NCI-H510A (cell line): ENCODE measurements around the gene NCBP2.
A peak's percentile ranks its signal among the peaks of the same experiment; 100 is the strongest.

Experiments
- DNase-seq: peaks from one replicate; lab custom pipeline; 2025; lab: John Stamatoyannopoulos, UW

NCBP2 gene

DNA sequence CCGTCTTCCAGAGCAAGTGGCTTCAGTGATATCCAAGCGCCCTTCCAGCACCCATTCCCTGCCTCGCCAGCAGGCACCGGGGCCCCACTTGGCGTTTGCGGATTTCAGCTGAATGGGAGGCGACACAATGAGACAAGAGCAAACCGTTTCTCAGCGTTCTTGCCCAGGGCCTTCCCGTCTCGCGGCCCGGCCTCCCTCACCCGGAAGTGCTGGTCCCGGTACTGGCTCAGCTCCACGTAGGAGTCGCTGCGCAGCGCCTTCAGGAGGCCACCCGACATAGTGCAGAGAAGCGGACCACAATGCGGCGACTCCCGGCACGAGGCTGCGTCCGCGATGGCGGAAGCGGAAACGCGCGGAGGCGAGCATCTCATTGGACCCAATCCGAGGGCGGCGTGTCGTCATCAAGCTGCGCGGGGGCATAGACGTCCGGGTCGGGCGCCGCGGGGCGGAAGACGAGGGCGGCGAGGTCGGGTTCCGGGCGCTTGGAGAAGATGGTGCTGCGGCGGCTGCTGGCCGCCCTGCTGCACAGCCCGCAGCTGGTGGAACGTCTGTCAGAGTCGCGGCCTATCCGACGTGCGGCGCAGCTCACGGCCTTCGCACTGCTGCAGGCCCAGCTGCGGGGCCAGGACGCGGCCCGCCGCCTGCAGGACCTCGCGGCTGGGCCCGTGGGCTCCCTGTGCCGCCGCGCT lies at the start of gene NCBP2:
Gene NCBP2 (minus strand): TSS at position 303 of the 689 bp plus-strand sequence. CDS start 25 bp downstream, at position 278.
- DNase-seq = peak; percentile 99

- no peak for DNase-seq
Measured at GRCh38 chr3:196991581-196992460, 49.5 kb upstream of the NCBP2 start.

DNA sequence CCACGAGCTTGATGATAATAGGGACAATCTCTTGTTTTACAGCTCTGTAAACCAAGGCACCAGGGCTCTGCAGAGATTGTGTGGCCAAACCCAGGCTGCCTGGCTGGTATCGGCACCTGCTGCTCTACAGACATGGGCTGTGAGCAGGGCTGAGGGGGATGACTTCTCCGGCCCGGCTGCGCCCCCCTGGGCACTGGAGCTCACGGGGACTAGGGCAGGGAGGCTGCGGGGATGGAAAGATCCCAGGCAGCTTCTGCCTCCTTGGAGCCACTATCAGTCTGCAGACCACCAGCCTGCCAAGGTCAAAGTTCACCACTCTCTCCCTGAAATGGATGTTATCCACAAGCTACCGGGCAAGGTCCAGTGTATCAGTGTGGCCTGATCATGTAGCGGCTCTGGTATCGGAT lies 48.3 kb upstream of the NCBP2 start:
- no peak for DNase-seq

DNA sequence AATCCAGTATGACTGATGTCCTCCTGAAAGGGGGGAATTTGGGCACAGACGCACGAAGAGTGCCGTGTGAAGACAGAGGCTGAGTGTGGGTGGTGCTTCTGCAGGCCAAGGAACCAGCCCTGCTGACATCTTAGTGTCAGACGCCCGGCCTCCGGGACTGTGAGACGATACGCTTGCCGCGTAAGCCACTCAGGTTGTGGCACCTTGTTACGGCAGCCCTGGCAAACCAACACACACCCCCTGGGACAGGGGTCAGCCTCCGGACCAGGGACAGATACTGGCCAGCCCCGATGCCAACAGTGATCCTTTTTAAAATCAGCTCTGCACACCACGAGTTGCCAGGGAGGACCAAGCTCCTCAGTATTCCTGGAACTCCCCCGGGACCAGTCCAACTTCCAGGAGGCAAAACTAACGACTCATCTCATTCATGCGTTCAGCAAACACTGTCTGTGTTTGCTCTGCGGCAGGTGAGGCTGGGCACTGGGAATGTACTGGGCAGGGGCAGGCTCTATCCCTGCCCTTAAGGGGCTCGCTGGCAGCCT lies 47.5 kb upstream of the NCBP2 start:
- DNase-seq = peak; percentile 75

- peak; percentile 24 for DNase-seq
Measured at GRCh38 chr3:196988241-196989029, 46.1 kb upstream of the NCBP2 start.

DNA sequence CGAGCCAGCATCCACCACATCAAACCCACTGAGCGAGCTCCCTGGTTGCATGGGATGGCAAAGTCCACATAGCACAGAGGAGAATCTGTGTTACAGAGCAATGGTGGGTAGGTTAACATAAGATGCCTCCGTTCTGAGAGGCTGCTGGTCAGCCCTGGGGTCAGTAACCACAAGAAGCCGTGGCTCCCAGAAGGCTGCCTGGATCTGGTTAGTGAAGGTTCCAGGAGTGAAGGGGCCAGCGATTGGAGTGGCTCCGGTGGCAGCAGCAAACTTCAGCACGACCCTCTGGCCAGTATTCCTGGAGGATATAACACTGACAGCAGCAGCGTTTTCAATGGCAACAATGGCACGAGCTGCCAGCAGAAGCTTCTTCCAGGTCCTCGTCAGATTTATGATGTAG lies 44.7 kb upstream of the NCBP2 start:
- DNase-seq = no peak

GRCh38 chr3:196985954-196986885 lies 43.9 kb upstream of the NCBP2 start:
- no peak for DNase-seq

DNA sequence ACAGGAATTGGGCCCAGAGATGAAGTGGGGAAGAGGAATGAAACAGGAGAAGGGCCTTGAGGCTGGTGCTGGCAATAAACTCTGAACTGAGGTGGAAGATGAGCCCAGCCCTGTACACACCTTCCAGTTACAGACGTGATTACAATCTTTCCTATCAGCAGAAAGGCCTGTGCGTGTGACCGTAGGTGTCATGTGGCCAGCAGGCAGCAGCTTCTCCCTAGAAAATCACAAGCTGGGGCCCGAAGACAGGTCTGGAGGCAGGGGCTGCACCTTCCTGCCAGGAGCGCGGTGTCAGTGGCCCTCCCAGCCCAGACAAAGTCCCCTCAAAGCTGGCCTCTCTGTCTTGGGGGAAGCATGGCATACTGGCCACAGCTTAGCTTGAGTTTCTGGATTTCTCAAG lies 43.0 kb upstream of the NCBP2 start:
- no peak for DNase-seq

- DNase-seq = no peak
Measured at GRCh38 chr3:196983186-196983585, 40.9 kb upstream of the NCBP2 start.

DNA sequence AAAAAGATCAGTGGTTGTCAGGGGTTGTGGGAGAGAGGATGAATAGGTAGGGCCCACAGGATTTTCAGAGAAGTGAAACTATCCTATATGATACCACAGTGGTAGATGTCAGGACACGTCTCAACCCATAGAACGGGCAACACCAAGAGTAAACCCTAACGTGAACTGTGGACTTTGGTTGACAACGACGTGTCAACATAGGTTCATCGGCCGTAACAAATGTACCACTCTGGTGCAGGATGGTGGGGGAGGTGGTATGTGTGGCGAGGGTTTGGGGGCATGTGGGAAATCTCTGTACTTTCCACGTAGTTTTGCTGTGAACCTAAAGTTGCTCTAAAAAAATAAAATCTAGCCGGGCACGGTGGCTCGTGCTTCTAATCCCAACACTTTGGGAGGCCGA lies 39.3 kb upstream of the NCBP2 start:
- no peak for DNase-seq

GRCh38 chr3:196979545-196979944 lies 37.2 kb upstream of the NCBP2 start:
- DNase-seq = no peak

DNA sequence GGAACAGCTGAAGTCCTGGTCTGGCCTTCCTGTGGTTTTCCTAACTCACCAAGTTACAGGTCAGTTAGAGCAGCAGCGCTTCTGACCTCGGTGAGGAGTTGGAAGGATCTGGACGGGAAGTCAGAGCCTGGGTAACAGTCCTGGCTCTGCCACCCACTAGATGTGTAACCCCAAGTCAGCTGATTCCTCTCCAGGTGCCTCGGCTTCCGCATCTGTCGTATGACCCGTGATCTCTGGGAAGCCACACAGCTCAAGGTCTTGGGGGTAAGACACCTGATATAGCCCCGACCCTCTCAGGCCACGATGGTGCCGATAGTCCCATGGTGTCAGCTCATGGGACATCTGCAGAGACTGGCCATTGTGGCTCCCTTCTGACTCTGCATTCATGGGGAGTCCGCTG lies 34.6 kb upstream of the NCBP2 start:
- no peak for DNase-seq

DNA sequence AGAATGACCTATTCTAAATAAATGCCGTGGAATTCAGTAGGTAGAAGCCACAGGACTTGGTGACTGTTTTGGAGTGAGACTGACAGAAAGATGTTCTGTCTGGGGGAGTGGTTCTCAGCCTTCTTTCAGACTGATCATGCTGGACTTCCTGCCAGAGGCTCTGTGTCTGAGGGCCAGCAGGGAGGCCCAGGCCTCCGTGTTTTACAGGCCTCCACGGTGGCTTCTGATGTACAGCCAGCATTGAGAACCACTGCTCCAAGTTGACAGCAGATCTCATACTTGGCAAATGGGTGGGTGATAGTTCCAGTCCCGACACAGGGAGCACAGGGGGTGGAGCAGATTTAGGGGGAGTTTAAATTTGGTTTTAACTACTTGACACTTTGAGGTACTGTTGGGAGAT lies 33.0 kb upstream of the NCBP2 start:
- DNase-seq = no peak

DNA sequence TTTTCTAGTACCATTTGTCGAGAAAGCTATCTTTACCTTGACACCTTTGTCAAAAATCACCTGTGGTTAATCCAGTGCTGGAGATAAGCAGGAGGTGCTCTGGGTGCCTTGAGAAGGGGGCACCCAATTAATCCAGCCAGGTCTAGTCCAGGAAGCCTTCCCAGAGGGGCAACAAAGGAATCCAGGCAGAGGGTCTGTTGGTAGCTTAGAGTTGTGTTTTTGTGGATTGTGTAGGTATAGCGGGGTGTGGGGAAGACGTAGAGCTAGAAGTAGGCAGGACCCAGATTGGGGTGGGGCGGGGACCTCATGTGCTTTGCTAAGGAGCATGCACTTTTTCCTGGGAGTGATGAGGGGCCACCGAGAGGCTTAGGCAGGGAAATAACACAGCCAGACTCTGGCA lies 32.3 kb upstream of the NCBP2 start:
- no peak for DNase-seq

GRCh38 chr3:196971094-196971698 lies 28.9 kb upstream of the NCBP2 start:
- DNase-seq = no peak

DNA sequence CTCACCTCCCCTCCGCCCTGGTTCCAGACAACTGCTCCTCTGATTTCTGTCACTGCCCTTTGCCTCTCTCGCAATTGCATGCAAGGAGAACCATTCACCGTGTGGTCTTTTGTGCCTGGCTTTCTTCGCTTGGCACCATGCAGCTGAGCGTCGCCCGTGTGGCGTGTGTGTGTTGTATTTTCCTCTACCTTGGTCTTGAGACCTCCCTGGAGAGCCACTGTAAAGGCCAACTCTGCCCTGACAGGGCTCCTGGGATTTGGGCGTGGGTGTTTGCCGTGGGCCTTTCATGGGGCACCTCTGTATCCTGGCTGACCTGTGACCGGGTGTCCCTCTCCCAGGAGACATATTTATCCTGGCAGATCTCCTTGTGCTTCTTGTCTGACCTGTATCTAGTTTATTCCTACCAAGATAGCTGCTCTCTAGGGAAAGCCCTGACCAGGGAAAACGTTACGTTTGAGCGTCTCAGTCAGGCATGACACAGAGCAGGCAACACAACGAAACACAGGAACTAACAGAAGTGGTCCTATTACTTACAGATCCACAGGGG lies 28.3 kb upstream of the NCBP2 start:
- no peak for DNase-seq

GRCh38 chr3:196969660-196970546 lies 27.6 kb upstream of the NCBP2 start:
- DNase-seq = peak; percentile 40

GRCh38 chr3:196969134-196969659 lies 26.9 kb upstream of the NCBP2 start:
- no peak for DNase-seq
